A549 (cell line): ENCODE results near the gene MARS1. TPM values are rescaled to one million over a fixed set of nuclear protein-coding genes. Genes with fewer than 3 reads are reported as not detected.
"Not testable (repeated sequence)": the region's sequence is repeated elsewhere in the genome, so short reads cannot be mapped to it uniquely, and the experiment has no call there.

Experiments used
- ATAC-seq, 2 experiments: fragments of 200-7000 bp in 1 of 2; fragments of >200 bp in 1 of 2; cut with Nextera tagmentation in 1 of 2; cut with Tn5 transposase in 1 of 2; 3 replicates each; pipeline versions ENCODE4 v1.8.0 to v1.9.1; 2018 to 2020; ENCODE audit warnings: mild to moderate bottlenecking in 1 of 2, moderate library complexity in 1 of 2
- CTCF ChIA-PET: fragments of 300-600 bp; sonication (Branson Sonifier 250); formaldehyde crosslinking; extraction: SDS; loops from one replicate; lab custom pipeline; 2021; ENCODE audit warnings: antibody characterized with exemption, inconsistent platforms; lab: Yijun Ruan, JAX
- POLR2A ChIA-PET: fragments of 350-600 bp; formaldehyde crosslinking; extraction: SDS; loops from one replicate; lab custom pipeline; 2021; ENCODE audit warnings: antibody characterized with exemption, inconsistent platforms; lab: Yijun Ruan, JAX
- DNase-seq, 2 experiments: peaks; one replicate each; pipeline versions ENCODE4 v3.0.0 to v3.0.0-alpha.2; 2011 to 2016; ENCODE audit warnings: low read depth in 1 of 2, low spot score in 1 of 2
- FAIRE-seq: peaks from 2 replicates; lab custom pipeline; 2011; peaks lifted over from hg19 to GRCh38; lab: Jason Lieb, UNC
- H3K27ac ChIP-seq, 2 experiments: fragments of >200 bp; sonication (Bioruptor Twin); formaldehyde crosslinking; 3 replicates each; pipeline ENCODE4 v1.5.1; 2016 to 2017
- H3K4me1 ChIP-seq: fragments of >200 bp; sonication (Bioruptor Twin); formaldehyde crosslinking; 3 replicates; pipeline ENCODE4 v1.6.1; 2016
- H3K4me2 ChIP-seq: fragments of >200 bp; sonication (Bioruptor Twin); formaldehyde crosslinking; 3 replicates; pipeline ENCODE4 v1.6.1; 2016
- H3K4me3 ChIP-seq: fragments of >200 bp; sonication (Bioruptor Twin); formaldehyde crosslinking; 3 replicates; pipeline ENCODE4 v1.5.1; 2016
- H3K9me3 ChIP-seq: fragments of >200 bp; sonication (Bioruptor Twin); formaldehyde crosslinking; 3 replicates; pipeline ENCODE4 v1.6.1; 2016
- ATOH8 ChIP-seq: fragments of 250-450 bp; sonication (Bioruptor Pico); IDR thresholded peaks from 2 replicates; pipeline ENCODE4 v1.5.0; 2020; ENCODE audit warnings: low read depth, mild to moderate bottlenecking, moderate library complexity
- CBX2 ChIP-seq: fragments of 200-600 bp; sonication (generic); IDR thresholded peaks from 2 replicates; pipeline ENCODE4 v1.6.1; 2016; ENCODE audit warnings: low read depth, mild to moderate bottlenecking, borderline replicate concordance
- CBX8 ChIP-seq: fragments of 200-600 bp; sonication (generic); IDR thresholded peaks from 2 replicates; pipeline ENCODE4 v1.6.1; 2016
- EHF ChIP-seq: fragments of 250-450 bp; sonication (Bioruptor Pico); IDR thresholded peaks from 2 replicates; pipeline ENCODE4 v1.5.0; 2020; ENCODE audit warnings: mild to moderate bottlenecking
- EHMT2 ChIP-seq: fragments of 200-600 bp; sonication (generic); IDR thresholded peaks from 2 replicates; pipeline ENCODE4 v1.6.1; 2016; ENCODE audit warnings: antibody characterized with exemption, low read depth, mild to moderate bottlenecking, moderate library complexity
- ESRRA ChIP-seq: fragments of 150-350 bp; IDR thresholded peaks from 2 replicates; pipeline ENCODE4 v1.6.1; 2014; ENCODE audit warnings: mild to moderate bottlenecking, low read length, borderline replicate concordance
- HOXB5 ChIP-seq: fragments of 250-450 bp; sonication (Bioruptor Pico); IDR thresholded peaks from 2 replicates; pipeline ENCODE4 v1.5.0; 2020; ENCODE audit warnings: mild to moderate bottlenecking, moderate library complexity
- JUN ChIP-seq, 2 experiments: fragments of >200 bp; sonication (Bioruptor Twin); formaldehyde crosslinking; IDR thresholded peaks; 2 replicates in 1 of 2; 3 replicates in 1 of 2; pipeline ENCODE4 v1.6.1; 2016 to 2017
- MAZ ChIP-seq: fragments of 150-350 bp; IDR thresholded peaks from 2 replicates; pipeline ENCODE4 v1.6.1; 2014; ENCODE audit warnings: antibody characterized with exemption, low read depth, low read length, borderline replicate concordance
- NFE2L2 ChIP-seq: fragments of 150-350 bp; conservative IDR thresholded peaks from 2 replicates; pipeline ENCODE4 v1.6.1; 2014; ENCODE audit warnings: low read length
- NR3C1 ChIP-seq: fragments of >200 bp; sonication (Bioruptor Twin); formaldehyde crosslinking; IDR thresholded peaks from 3 replicates; pipeline ENCODE4 v1.6.1; 2017
- PHF8 ChIP-seq: fragments of 200-600 bp; sonication (generic); IDR thresholded peaks from 2 replicates; pipeline ENCODE4 v1.6.1; 2016; ENCODE audit warnings: low read depth, mild to moderate bottlenecking, antibody characterized with exemption, moderate library complexity, borderline replicate concordance
- RNF2 ChIP-seq: fragments of 200-600 bp; sonication (generic); IDR thresholded peaks from 2 replicates; pipeline ENCODE4 v1.6.1; 2016; ENCODE audit warnings: low read depth, mild to moderate bottlenecking, antibody characterized with exemption, moderate library complexity, borderline replicate concordance
- TFCP2L1 ChIP-seq: fragments of 250-450 bp; sonication (Bioruptor Pico); IDR thresholded peaks from 2 replicates; pipeline ENCODE4 v1.5.0; 2021; ENCODE audit warnings: mild to moderate bottlenecking
- TP53 ChIP-seq: fragments of 250-450 bp; sonication (Bioruptor Pico); IDR thresholded peaks from 2 replicates; pipeline ENCODE4 v1.5.0; 2021; ENCODE audit warnings: mild to moderate bottlenecking, moderate library complexity
- ZC3H11A ChIP-seq: fragments of 450-650 bp; IDR thresholded peaks from 2 replicates; pipeline ENCODE4 v1.6.1; 2014; ENCODE audit warnings: antibody characterized with exemption, mild to moderate bottlenecking
- WGBS: methylation state at CpG from one replicate; pipeline ENCODE4 v1.1.6; 2017; ENCODE audit errors: missing lambda C conversion rate; 5-methylcytosine and 5-hydroxymethylcytosine counted together
- polyA plus RNA-seq, 4 experiments: library from polyadenylated mRNA; depleted of rRNA in 3 of 4; stranded (reverse); fragments of >200 nt; fragmentation: RNase III in 1 of 4; extraction: RNeasy Plus Mini Kit Qiagen cat#74134 plus additional on column Dnase treatment in 1 of 4; gene quantifications; 2 replicates in 3 of 4; 3 replicates in 1 of 4; pipeline ENCODE4 v1.2.3, GENCODE V29; 2011 to 2017
- TF ChIP-seq, protein P1 (sequence below): fragments of 450-650 bp; IDR thresholded peaks from 2 replicates; pipeline ENCODE4 v1.6.1; 2014; ENCODE audit warnings: antibody characterized with exemption
- TF ChIP-seq, protein P2 (sequence below): fragments of >200 bp; sonication (Bioruptor Twin); formaldehyde crosslinking; IDR thresholded peaks from 2 replicates; pipeline ENCODE4 v1.6.1; 2016

The MARS1 gene
- polyA plus RNA-seq, 2 of the 4 experiments (the other 2 are of a cell fraction), result 227 to 372 TPM

- 77% methylated on average over 1 of the region's 1 CpG for WGBS
- Histone ChIP-seq H3K9me3 (no peaks in the 10 kb centered on the region), H3K4me3 (no peak overlapping the region)
- no peak for ATAC-seq
- CTCF ChIA-PET, result interaction anchor here (0.8 to 4.8 kb wide), 4 partner anchors 21 to 291 kb away, joined by 3 to 18 read pairs (median 4); partner anchors contain the start of gene B4GALNT1
- no peak for FAIRE-seq
- no peak for TF ChIP-seq NFE2L2
- TF ChIP-seq, protein P1, sequence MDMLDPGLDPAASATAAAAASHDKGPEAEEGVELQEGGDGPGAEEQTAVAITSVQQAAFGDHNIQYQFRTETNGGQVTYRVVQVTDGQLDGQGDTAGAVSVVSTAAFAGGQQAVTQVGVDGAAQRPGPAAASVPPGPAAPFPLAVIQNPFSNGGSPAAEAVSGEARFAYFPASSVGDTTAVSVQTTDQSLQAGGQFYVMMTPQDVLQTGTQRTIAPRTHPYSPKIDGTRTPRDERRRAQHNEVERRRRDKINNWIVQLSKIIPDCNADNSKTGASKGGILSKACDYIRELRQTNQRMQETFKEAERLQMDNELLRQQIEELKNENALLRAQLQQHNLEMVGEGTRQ, result no peak
- no peak for TF ChIP-seq ATOH8
- TF ChIP-seq JUN (IDR thresholded peaks at IDR 0.05), result no peak
- no peak for TF ChIP-seq ESRRA
- TF ChIP-seq, protein P2, sequence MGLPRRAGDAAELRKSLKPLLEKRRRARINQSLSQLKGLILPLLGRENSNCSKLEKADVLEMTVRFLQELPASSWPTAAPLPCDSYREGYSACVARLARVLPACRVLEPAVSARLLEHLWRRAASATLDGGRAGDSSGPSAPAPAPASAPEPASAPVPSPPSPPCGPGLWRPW, result no peak
- TF ChIP-seq, all 56 proteins: peak for 0
- POLR2A ChIA-PET, result no interaction called here
- Histone ChIP-seq H3K4me1 (peaks cover 12% of the 10 kb centered on the region; the same call in 2 of the 3 replicates), H3K27ac (no peak overlapping the region), H3K4me2 (no peak overlapping the region)
- DNase-seq, result no peak
Measured at GRCh38 chr12:57554897-57555296, 67.0 kb downstream of the MARS1 start.

DNA sequence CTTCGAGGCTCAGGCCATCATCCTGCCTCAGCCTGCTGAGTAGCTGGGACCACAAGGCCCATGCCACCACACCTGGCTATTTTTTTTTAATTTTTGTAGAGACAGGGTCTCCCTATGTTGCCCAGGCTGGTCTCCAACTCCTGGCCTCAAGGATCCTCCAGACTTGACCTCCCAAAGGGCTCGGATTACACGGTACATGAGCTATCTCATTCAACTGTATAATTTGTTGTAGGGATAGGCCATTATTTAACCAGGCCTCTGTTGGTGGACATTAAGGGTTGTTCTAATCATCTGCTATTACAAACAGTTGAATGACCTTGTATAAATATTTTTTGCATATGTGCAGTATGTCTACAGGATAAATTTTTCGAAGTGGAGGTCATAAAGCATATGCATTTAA lies 71.0 kb downstream of the MARS1 start:
- H3K27ac ChIP-seq, result no peak overlapping the region
- 53% methylated on average over 4 of the region's 4 CpGs for WGBS
- H3K4me1 ChIP-seq, result peaks cover 6% of the 10 kb centered on the region; the same call in 1 of the 3 replicates
- DNase-seq, result no peak
- POLR2A ChIA-PET, result no interaction called here
- CTCF ChIA-PET, result no interaction called here
- no peak for ATAC-seq
- TF ChIP-seq MAZ (no peak), ZC3H11A (no peak), PHF8 (no peak), HOXB5 (CRISPR knock-in tag) (no peak)
- FAIRE-seq, result no peak
- H3K4me3 ChIP-seq, result no peak overlapping the region
- no peaks in the 10 kb centered on the region for H3K9me3 ChIP-seq
- H3K4me2 ChIP-seq, result no peak overlapping the region

GRCh38 chr12:57560516-57560915 lies 72.6 kb downstream of the MARS1 start:
- H3K4me3 ChIP-seq, result no peak overlapping the region
- H3K27ac ChIP-seq, result no peak overlapping the region
- ATAC-seq (no peak), DNase-seq (no peak), FAIRE-seq (no peak)
- no peak for TF ChIP-seq TP53 (CRISPR knock-in tag)
- TF ChIP-seq RNF2, result no peak
- TF ChIP-seq TFCP2L1, result no peak
- TF ChIP-seq CBX8, result no peak
- TF ChIP-seq EHF (CRISPR knock-in tag), result no peak
- TF ChIP-seq EHMT2, result no peak
- TF ChIP-seq CBX2, result no peak
- no peak for TF ChIP-seq NR3C1
- POLR2A ChIA-PET, result no interaction called here
- no peaks in the 10 kb centered on the region for H3K9me3 ChIP-seq
- CTCF ChIA-PET, result interaction anchor here (1.3 kb wide), 1 partner anchor 73 kb away, joined by 3 read pairs; the partner anchor contains the start of gene B4GALNT1
- 92% methylated on average over 2 of the region's 2 CpGs for WGBS
- peaks cover 6% of the 10 kb centered on the region; the same call in 1 of the 3 replicates for H3K4me1 ChIP-seq
- H3K4me2 ChIP-seq, result no peak overlapping the region

- not testable (repeated sequence) for H3K4me2 ChIP-seq, FAIRE-seq, DNase-seq
Measured at GRCh38 chr12:57561117-57561516, 73.2 kb downstream of the MARS1 start.

More at GRCh38 chr12:57561117-57561516, 73.2 kb downstream of the MARS1 start:
- CTCF ChIA-PET, result interaction anchor here (1.3 to 4.7 kb wide), 3 partner anchors 15 to 72 kb away, joined by 3 to 41 read pairs (median 5); partner anchors contain the start of gene B4GALNT1
- H3K4me1 ChIP-seq, ATAC-seq, POLR2A ChIA-PET, H3K27ac ChIP-seq, H3K4me3 ChIP-seq, H3K9me3 ChIP-seq: not testable (repeated sequence)
- 26% methylated on average over 1 of the region's 1 CpG for WGBS
